HUES48 (cell line): ENCODE data around the gene MRTFB.

Experiments
- H3K27ac ChIP-seq: one replicate; pipeline ENCODE4 v1.7.0; 2013; ENCODE audit warnings: low read depth, low read length, inconsistent platforms
- H3K27me3 ChIP-seq: 2 replicates; pipeline ENCODE4 v1.6.1; 2013; ENCODE audit warnings: mild to moderate bottlenecking, low read length; ENCODE audit not compliant: control insufficient read depth, insufficient read depth
- H3K36me3 ChIP-seq: 2 replicates; pipeline ENCODE4 v1.6.1; 2013; ENCODE audit warnings: low read length; ENCODE audit not compliant: control insufficient read depth, insufficient read depth
- H3K4me1 ChIP-seq: 2 replicates; pipeline ENCODE4 v1.6.1; 2013; ENCODE audit warnings: mild to moderate bottlenecking, low read length; ENCODE audit not compliant: control insufficient read depth, insufficient read depth
- H3K4me3 ChIP-seq: 2 replicates; pipeline ENCODE4 v1.5.1; 2013; ENCODE audit warnings: mild to moderate bottlenecking, low read depth, low read length
- H3K9ac ChIP-seq: 2 replicates; pipeline ENCODE4 v1.6.1; 2013; ENCODE audit warnings: mild to moderate bottlenecking, low read depth, low read length, moderate library complexity
- H3K9me3 ChIP-seq: 2 replicates; pipeline ENCODE4 v1.6.1; 2013; ENCODE audit warnings: low read length; ENCODE audit not compliant: control insufficient read depth, insufficient read depth

The MRTFB gene

DNA sequence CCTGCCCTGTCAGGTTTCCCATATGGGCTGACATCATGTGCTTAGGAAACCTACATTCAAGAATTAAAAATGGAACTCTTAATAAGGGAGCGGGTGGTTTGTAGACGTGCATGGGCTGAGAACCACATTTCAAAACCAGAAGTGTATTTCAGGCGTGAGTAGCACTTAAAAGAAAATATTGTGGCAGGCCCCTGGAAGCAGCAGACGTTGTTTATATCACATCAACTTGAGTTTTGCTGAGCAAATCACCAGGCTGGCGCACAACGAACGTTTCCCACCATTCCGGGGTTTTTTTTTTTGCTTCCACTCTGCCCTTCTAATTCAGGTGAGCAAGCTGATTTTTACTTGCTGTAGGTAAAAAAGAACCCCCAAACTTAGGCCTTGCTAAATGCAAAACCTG, 220.2 kb downstream of the MRTFB start:
- H3K9me3 ChIP-seq: no peaks in the 10 kb centered on the region
- H3K27me3 ChIP-seq: no peaks in the 10 kb centered on the region
- no peak overlapping the region for H3K4me3 ChIP-seq
- H3K36me3 ChIP-seq: no peaks in the 10 kb centered on the region
- 0 out of 2 replicates have a peak, but pooled peaks cover 4% of the 10 kb centered on the region for H3K4me1 ChIP-seq
- no peak overlapping the region for H3K27ac ChIP-seq
- H3K9ac ChIP-seq: no peak overlapping the region

DNA sequence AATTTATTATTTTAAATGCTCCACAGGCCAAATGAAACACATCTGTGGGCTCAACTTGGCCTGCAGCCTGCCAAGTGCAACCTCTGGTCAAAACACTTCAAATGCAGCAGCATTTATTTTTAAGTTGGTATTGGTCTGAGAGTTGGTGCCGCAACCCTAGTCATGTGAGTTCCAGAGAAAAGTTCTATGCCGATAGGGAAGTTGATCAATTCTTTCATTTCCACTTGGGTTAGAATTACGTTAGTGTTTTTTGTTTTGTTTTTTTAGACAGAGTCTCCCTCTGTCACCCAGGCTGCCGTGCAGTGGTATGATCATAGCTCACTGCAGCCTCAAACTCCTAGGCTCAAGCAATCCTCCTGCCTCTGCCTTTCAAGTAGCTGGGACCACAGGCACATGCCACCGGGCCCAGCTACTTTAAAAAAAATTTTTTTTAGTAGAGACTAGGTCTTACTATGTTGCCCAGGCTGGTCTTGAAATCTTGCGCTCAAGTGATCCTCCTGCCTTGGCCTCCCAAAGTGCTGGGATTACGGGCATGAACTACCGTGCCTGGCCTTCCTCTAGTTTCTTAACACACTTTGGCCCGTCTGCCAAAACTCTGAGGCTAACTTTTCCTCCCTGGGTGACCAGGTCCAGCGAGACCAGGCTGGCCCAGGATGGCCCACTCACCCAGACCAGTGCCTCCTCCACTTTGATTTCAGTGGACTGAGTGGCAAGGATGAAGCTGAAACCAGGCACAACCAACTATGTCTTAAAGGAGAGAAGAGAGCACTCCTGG, 221.1 kb downstream of the MRTFB start:
- Histone ChIP-seq H3K9ac (no peak overlapping the region), H3K36me3 (no peaks in the 10 kb centered on the region), H3K4me1 (no peaks in the 10 kb centered on the region), H3K27ac (no peak overlapping the region), H3K27me3 (no peaks in the 10 kb centered on the region), H3K9me3 (no peaks in the 10 kb centered on the region), H3K4me3 (no peak overlapping the region)

DNA sequence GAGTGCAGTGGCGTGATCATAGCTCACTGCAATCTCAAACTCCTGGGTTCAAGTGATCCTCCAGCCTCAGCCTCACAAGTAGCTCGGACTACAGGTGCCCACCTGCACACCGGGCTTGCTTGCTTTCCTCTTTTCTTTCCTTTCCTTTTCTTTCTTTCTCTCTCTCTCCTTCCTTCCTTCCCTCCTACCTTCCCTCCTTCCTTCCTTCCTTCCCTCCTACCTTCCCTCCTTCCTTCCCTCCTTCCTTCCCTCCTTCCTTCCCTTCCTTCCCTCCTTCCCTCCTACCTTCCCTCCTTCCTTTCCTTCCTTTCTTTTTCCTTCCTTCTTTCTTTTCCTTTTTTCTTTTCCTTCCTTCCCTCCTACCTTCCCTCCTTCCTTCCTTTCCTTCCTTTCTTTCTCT, 225.5 kb downstream of the MRTFB start:
- no peak overlapping the region for H3K27ac ChIP-seq
- H3K27me3 ChIP-seq: peaks cover 3% of the 10 kb centered on the region; the same call in 1 of the 2 replicates
- no peak overlapping the region for H3K9ac ChIP-seq
- no peaks in the 10 kb centered on the region for H3K36me3 ChIP-seq
- no peaks in the 10 kb centered on the region for H3K9me3 ChIP-seq
- peaks cover 8% of the 10 kb centered on the region; the same call in 1 of the 2 replicates for H3K4me1 ChIP-seq
- H3K4me3 ChIP-seq: no peak overlapping the region

DNA sequence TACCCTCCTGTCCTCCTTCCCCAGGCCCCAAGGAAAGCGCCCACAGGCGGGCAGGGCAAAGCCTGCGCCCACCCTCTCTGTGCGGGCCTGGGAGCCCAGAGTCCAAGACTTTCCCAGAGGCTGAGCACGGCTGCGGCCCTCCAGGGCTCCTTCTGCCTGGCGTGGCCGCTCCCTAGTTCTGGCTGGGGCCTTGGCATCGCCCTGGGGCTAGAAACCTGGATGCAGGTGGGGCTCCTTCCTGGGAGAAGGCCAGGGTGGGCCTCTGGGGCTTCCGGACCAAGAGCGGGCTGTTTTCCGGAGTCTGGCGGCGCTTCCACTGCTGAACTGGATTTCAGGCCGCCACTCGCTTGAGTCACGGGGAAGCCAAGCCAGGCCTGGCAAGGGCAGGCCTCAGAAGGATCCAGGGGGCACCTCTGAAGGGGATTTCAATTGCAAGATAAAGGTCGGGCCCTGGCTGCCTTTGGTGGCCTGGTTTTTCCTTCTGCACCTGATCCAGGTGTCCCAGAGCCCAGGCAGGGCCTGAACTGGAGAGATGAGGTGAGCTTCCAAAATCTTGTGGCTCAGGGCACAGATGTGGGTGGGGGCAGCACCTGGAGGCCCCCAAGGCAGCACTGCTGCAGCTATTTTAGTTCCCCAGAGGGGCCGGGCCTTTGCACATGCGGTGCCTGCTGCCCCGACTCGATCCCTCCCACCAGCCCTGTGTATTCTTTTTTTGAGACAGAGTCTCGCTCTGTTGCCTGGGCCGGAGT, 227.4 kb downstream of the MRTFB start:
- H3K27ac ChIP-seq: no peak overlapping the region
- H3K36me3 ChIP-seq: no peaks in the 10 kb centered on the region
- peaks cover 3% of the 10 kb centered on the region; the same call in 1 of the 2 replicates for H3K27me3 ChIP-seq
- H3K4me1 ChIP-seq: peaks cover 8% of the 10 kb centered on the region; the same call in 1 of the 2 replicates
- H3K4me3 ChIP-seq: no peak overlapping the region
- H3K9ac ChIP-seq: no peak overlapping the region
- H3K9me3 ChIP-seq: no peaks in the 10 kb centered on the region

DNA sequence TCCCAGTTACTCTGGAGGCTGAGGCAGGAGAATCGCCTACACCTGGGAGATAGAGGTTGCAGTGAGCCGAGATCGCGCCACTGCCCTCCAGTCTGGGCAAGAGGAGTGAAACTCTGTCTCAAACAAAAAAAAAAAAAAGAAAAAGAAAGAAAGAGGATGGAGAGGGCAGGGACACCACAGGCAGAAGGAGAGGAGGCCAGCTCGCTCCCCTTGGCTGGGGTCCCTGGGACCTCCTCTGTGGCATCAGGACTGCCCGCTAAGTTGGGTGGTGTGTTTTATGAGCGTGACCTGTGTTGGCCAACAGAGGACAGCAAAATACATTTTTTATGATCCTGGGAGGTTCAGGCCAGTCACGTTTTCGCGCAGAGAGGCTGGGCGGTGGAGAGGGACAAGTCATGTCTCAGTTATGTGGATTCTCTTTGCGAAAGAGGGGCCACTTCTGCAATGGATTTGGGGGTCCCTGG, 229.6 kb downstream of the MRTFB start:
- H3K9ac ChIP-seq: no peak overlapping the region

DNA sequence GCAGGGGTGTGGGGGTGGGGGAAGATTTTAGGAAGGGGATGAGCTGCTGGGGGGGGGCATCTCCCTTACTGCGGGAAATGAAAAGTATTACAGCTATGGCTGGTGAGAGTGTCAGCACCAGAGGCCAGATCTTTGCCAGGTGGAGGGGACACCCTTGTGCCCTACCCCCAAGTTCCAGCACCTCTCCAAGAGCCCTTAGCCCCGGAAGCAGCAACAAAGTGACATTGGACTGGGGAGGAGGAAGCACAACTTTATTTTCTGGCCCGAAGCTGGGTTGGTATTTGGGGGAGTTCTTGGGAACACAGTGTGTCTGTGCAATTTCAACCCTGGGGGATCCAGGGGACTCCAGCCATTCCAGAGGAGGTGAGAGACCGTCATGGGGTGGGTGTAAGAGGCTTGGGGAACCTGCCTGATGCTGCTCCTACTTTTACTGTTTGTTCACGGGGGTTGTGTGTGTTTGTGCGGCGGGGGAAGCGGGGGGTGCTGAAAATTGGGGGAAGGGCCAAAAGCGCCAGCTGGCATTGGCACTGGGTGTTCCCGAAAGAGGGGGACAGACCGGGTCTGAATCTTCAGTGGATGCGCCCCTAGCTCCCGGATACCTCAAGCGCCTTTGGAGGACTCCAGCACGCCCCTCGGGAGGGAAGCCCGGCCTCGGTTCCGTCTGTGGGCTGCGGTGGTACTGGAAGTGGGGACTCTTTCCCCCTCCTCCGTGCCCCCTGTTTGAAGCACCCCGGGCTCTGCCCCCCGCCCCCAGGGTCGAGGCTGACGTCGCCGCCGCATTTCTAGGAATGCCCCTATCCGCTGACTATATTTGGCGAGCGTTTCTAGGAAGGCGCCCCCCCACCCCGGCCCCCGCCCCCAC, 230.3 kb downstream of the MRTFB start:
- Histone ChIP-seq H3K27me3 (peaks cover 3% of the 10 kb centered on the region; the same call in 1 of the 2 replicates), H3K4me3 (peak overlapping the region; percentile 71), H3K27ac (peak overlapping the region; percentile 20), H3K4me1 (peaks cover 29% of the 10 kb centered on the region), H3K9me3 (no peaks in the 10 kb centered on the region), H3K36me3 (no peaks in the 10 kb centered on the region), H3K9ac (0 out of 2 replicates have a peak overlapping the region, but pooled peaks have one; percentile 23)

More for the DNA sequence above, 229.6 kb downstream of the MRTFB start:
- Histone ChIP-seq H3K9me3 (no peaks in the 10 kb centered on the region), H3K4me3 (no peak overlapping the region; the same call in 1 of the 2 replicates), H3K36me3 (no peaks in the 10 kb centered on the region), H3K27ac (no peak overlapping the region), H3K27me3 (peaks cover 3% of the 10 kb centered on the region; the same call in 1 of the 2 replicates), H3K4me1 (peaks cover 22% of the 10 kb centered on the region)

DNA sequence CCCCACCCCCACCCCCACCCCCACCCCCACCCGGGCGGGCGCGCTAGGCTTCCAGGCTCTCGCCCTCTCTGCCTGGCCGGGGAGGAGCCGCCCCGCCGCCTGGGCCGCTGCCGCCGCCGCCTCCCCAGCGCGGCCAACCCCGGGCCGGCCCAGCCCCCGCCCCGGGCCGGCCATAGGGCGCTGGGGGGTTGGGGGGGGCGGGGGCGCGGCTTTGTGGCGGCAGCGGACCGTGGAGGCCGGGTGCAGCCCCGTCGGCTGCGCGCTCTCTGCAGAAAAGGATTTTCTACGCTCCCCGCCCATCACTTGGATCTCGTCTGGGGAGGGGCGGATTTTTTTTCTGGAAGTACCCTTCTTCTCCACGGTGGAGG, 230.9 kb downstream of the MRTFB start:
- Histone ChIP-seq H3K36me3 (no peaks in the 10 kb centered on the region), H3K4me1 (peaks cover 35% of the 10 kb centered on the region), H3K9me3 (no peaks in the 10 kb centered on the region), H3K27ac (peak overlapping the region; percentile 47), H3K4me3 (peak overlapping the region; percentile 72), H3K9ac (peak overlapping the region; percentile 65; the same call in 1 of the 2 replicates), H3K27me3 (peaks cover 3% of the 10 kb centered on the region; the same call in 1 of the 2 replicates)

DNA sequence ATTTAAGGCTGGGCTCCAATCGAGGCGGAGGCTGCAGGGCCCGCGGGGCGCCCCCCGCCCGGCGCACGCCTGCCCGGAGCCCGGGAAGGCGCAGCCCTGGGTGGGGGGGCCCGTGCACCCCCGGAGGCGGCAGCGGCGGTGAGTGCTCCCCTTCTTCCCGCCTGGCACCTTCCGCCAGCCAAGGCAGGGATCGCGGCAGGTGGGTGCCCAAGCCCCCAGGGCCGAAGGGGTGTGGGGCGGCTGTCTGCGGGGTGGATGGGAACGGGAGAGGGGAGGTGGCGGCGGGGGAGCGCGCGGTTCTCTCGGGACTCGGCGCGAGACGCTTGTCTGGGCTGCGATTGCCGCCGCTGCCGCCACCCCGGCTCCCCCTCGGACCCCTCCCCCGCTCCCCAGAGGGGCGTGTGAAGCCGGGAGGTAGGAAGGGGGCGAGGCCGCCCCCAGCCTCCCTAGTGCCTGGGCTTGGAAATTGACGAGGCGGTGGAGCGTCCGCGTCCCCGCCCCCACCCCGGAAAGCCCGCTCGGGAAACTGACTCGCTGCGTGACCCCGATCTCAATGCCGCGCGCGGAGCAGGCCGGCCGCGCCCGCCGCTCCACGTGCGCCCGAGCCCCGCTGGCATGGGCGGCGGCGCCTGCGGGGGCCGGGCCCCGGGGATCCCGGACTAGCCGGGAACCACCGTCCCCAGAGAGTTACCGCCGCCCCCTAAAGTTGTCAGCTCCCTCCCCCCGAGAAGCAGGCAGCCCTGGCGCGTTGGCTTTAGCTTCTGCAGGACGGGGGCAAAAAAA, 231.5 kb downstream of the MRTFB start:
- Histone ChIP-seq H3K36me3 (no peaks in the 10 kb centered on the region), H3K27me3 (peaks cover 3% of the 10 kb centered on the region; the same call in 1 of the 2 replicates), H3K4me1 (peaks cover 40% of the 10 kb centered on the region), H3K27ac (peak overlapping the region; percentile 47), H3K4me3 (peak overlapping the region; percentile 72), H3K9ac (peak overlapping the region; percentile 65), H3K9me3 (no peaks in the 10 kb centered on the region)

DNA sequence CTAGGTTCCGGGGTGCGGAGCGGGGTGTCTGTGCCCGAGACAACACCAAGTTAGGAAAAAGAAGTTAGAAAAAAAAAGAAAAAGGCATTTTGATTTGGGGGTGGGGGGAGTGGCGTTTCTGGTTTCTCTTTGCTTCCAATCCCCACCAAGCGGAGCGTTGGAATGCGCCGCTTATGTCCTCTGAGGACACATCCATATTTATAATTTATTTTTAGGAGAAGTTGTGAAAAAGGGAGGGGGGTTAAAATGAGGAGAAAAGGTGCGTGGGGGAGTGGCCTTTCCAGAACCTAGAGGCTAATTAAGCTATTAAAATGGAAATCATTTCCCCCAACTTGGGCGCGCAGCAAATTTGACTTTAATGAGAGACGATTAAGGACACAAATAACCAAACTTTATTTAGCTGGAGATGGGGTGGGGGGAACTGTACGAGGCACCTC, 232.1 kb downstream of the MRTFB start:
- Histone ChIP-seq H3K4me3 (peak overlapping the region; percentile 72), H3K36me3 (no peaks in the 10 kb centered on the region), H3K9me3 (no peaks in the 10 kb centered on the region), H3K27ac (no peak overlapping the region), H3K27me3 (peaks cover 3% of the 10 kb centered on the region; the same call in 1 of the 2 replicates), H3K9ac (peak overlapping the region; percentile 65), H3K4me1 (peaks cover 47% of the 10 kb centered on the region)
